OCI-LY7 (cell line): Measurements from ENCODE around the gene XCL1. TPM values are rescaled to one million over a fixed set of nuclear protein-coding genes. Genes with fewer than 3 reads are reported as not detected.

Source experiments
- BruUV-seq: library from RNA; stranded (reverse); fragments of 400-500 nt; replicated peaks from 2 replicates; lab custom pipeline; 2021; lab: Mats Ljungman, UMichigan
- CTCF ChIA-PET: fragments of 300-600 bp; sonication (Branson Sonifier 250); formaldehyde crosslinking; loops from one replicate; lab custom pipeline; 2022; ENCODE audit warnings: antibody characterized with exemption; ENCODE audit not compliant: unreplicated experiment; lab: Charles Lee
- POLR2A ChIA-PET: fragments of 300-600 bp; sonication (Branson Sonifier 250); formaldehyde crosslinking; loops from one replicate; lab custom pipeline; 2022; ENCODE audit warnings: antibody characterized with exemption; lab: Charles Lee
- DNase-seq: peaks from one replicate; pipeline ENCODE4 v3.0.0-alpha.2; 2015; ENCODE audit warnings: low spot score
- H2AFZ ChIP-seq: fragments of 200-600 bp; sonication (generic), shearing (Covaris generic); 2 replicates; pipeline ENCODE4 v1.6.1; 2014; ENCODE audit warnings: mild to moderate bottlenecking, antibody characterized with exemption, low read length, moderate library complexity
- H3K27ac ChIP-seq: fragments of 200-600 bp; sonication (generic); 2 replicates; pipeline ENCODE4 v1.5.1; 2014; ENCODE audit warnings: mixed run types, low read depth, mild to moderate bottlenecking, moderate library complexity, low read length, inconsistent platforms; ENCODE audit not compliant: poor library complexity, severe bottlenecking
- H3K36me3 ChIP-seq: fragments of 200-600 bp; sonication (generic); 2 replicates; pipeline ENCODE4 v1.6.1; 2014; ENCODE audit warnings: mild to moderate bottlenecking, antibody characterized with exemption, low read length, moderate library complexity, mixed read lengths; ENCODE audit not compliant: insufficient read depth
- H3K4me1 ChIP-seq: fragments of 200-600 bp; sonication (generic); 2 replicates; pipeline ENCODE4 v1.5.1; 2014; ENCODE audit warnings: mild to moderate bottlenecking, low read length; ENCODE audit not compliant: insufficient read depth, poor library complexity, severe bottlenecking
- H3K4me2 ChIP-seq: fragments of 200-600 bp; sonication (generic); 2 replicates; pipeline ENCODE4 v1.6.1; 2014; ENCODE audit warnings: mild to moderate bottlenecking, low read length
- H3K4me3 ChIP-seq: fragments of 200-600 bp; sonication (generic); 2 replicates; pipeline ENCODE4 v1.5.1; 2014; ENCODE audit warnings: mild to moderate bottlenecking, low read depth, low read length; ENCODE audit not compliant: poor library complexity, severe bottlenecking
- H3K79me2 ChIP-seq: fragments of 200-600 bp; sonication (generic); 2 replicates; pipeline ENCODE4 v1.6.1; 2016; ENCODE audit warnings: low read depth, mild to moderate bottlenecking, low read length, moderate library complexity, mixed read lengths; ENCODE audit not compliant: insufficient read depth
- H3K9me2 ChIP-seq: fragments of 200-600 bp; sonication (generic); 2 replicates; pipeline ENCODE4 v1.6.1; 2016; ENCODE audit warnings: mild to moderate bottlenecking, low read length, mixed read lengths; ENCODE audit not compliant: insufficient read depth
- H3K9me3 ChIP-seq: fragments of 200-600 bp; sonication (generic); 2 replicates; pipeline ENCODE4 v1.6.1; 2014; ENCODE audit warnings: mild to moderate bottlenecking, mixed run types, low read length, mixed read lengths
- H4K20me1 ChIP-seq: fragments of 200-600 bp; sonication (generic); 2 replicates; pipeline ENCODE4 v1.6.1; 2014; ENCODE audit warnings: mild to moderate bottlenecking, antibody characterized with exemption, low read length, moderate library complexity, mixed read lengths; ENCODE audit not compliant: insufficient read depth
- CTCF ChIP-seq: fragments of 200-600 bp; sonication (generic); conservative IDR thresholded peaks from 2 replicates; pipeline ENCODE4 v1.5.1; 2014; ENCODE audit warnings: mild to moderate bottlenecking, antibody characterized with exemption, low read length, moderate library complexity, mixed read lengths
- EZH2phosphoT487 ChIP-seq: fragments of 200-600 bp; sonication (generic); IDR thresholded peaks from 2 replicates; pipeline ENCODE4 v1.6.1; 2018; ENCODE audit warnings: low read depth, borderline replicate concordance, mild to moderate bottlenecking, mixed run types, antibody characterized with exemption, low read length, moderate library complexity, mixed read lengths
- intact Hi-C: fragments of 100-400 bp; cut with micrococcal nuclease; formaldehyde crosslinking; loops from one replicate; pipeline ENCODE4 v1.10.0; 2022; ENCODE audit not compliant: unreplicated experiment
- total RNA-seq, 2 experiments: library from RNA; depleted of rRNA in 1 of 2; stranded (reverse); fragments of >200 nt in 1 of 2; shearing (Covaris generic) in 1 of 2; gene quantifications; 2 replicates each; pipeline ENCODE4 v1.2.3, GENCODE V29; 2014 to 2022

Gene XCL1
- total RNA-seq, 2 experiments from 2014 or later, result not detected

- no TSS peak for BruUV-seq
- intact Hi-C loops, result no loop called here
- CTCF ChIA-PET, result no interaction called here
Observed at GRCh38 chr1:168621356-168621755, 45.0 kb downstream of the XCL1 start.

GRCh38 chr1:168623003-168623828, 46.8 kb downstream of the XCL1 start:
- H3K79me2 ChIP-seq, result no peaks in the 10 kb centered on the region
- H4K20me1 ChIP-seq, result no peaks in the 10 kb centered on the region
- TF ChIP-seq CTCF (no peak), EZH2phosphoT487 (no peak)
- no peaks in the 10 kb centered on the region for H3K4me1 ChIP-seq
- H3K36me3 ChIP-seq, result no peaks in the 10 kb centered on the region
- no TSS peak for BruUV-seq
- ChIA-PET POLR2A (no interaction called here), CTCF (no interaction called here)
- DNase-seq, result no peak
- H3K4me2 ChIP-seq, result no peak overlapping the region
- intact Hi-C loops, result no loop called here
- no peak overlapping the region for H3K27ac ChIP-seq
- no peak overlapping the region for H2AFZ ChIP-seq
- no peaks in the 10 kb centered on the region for H3K9me2 ChIP-seq
- H3K4me3 ChIP-seq, result no peak overlapping the region
- no peaks in the 10 kb centered on the region for H3K9me3 ChIP-seq

More at GRCh38 chr1:168621356-168621755, 45.0 kb downstream of the XCL1 start:
- no peaks in the 10 kb centered on the region for H3K79me2 ChIP-seq
- H3K4me2 ChIP-seq, result no peak overlapping the region
- no peaks in the 10 kb centered on the region for H3K4me1 ChIP-seq
- no peak overlapping the region for H2AFZ ChIP-seq
- no peaks in the 10 kb centered on the region for H3K9me3 ChIP-seq
- H3K9me2 ChIP-seq, result no peaks in the 10 kb centered on the region
- DNase-seq, result no peak
- no peaks in the 10 kb centered on the region for H4K20me1 ChIP-seq
- no peak for TF ChIP-seq EZH2phosphoT487
- TF ChIP-seq CTCF, result no peak
- no peak overlapping the region for H3K4me3 ChIP-seq
- POLR2A ChIA-PET, result no interaction called here
- H3K36me3 ChIP-seq, result no peaks in the 10 kb centered on the region
- H3K27ac ChIP-seq, result no peak overlapping the region

GRCh38 chr1:168623831-168624230, 47.4 kb downstream of the XCL1 start:
- no peak for DNase-seq
- Histone ChIP-seq H3K36me3 (no peaks in the 10 kb centered on the region), H3K4me3 (no peak overlapping the region), H3K27ac (no peak overlapping the region), H3K9me3 (no peaks in the 10 kb centered on the region), H3K4me2 (no peak overlapping the region), H3K4me1 (no peaks in the 10 kb centered on the region), H3K79me2 (no peaks in the 10 kb centered on the region), H4K20me1 (no peaks in the 10 kb centered on the region), H2AFZ (no peak overlapping the region), H3K9me2 (no peaks in the 10 kb centered on the region)
- intact Hi-C loops, result no loop called here
- BruUV-seq, result no TSS peak
- TF ChIP-seq EZH2phosphoT487, result no peak
- TF ChIP-seq CTCF, result no peak
- ChIA-PET POLR2A (interaction anchor here (0.6 kb wide), 1 partner anchor 39 kb away, joined by 3 read pairs; no protein-coding TSS in a partner anchor), CTCF (no interaction called here)
